ENCODE results near the gene TSPAN4.

DNA sequence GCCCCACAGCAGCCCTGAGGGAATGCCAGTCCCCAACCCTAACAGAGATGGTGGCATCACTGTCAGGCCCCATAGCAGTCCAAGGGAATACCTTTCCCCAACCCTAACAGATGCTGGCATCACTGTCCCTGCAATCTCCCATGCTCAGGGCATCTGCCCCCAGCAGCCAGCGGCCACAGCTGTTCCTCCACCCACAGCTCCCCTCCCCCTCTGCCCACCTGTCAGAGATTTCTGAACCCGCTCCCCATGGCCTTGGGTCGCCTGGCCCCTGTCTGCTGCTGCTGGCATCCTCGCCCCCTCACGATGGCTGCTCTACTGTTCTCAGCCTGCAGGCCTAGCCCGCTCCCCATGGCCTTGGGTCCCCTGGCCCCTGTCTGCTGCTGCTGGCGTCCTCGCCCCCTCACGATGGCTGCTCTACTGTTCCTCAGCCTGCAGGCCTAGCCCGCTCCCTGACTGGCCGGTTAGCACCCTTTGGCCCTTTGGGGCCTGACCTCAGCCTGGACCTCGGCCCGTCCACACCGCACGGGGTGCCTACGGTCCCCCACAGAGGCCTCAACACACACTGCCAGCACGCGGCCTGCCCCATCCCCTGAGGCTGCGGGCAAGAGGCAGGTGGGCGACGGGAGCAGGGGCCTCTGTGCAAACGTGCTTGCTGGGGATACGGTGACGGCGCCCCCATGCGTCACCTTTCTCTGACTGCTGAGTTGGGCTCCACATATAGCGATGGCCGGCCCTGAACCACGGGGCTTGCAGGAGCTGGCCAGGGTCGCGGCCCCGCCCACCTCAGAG is 47.2 kb downstream of the TSPAN4 start:
- TF ChIP-seq, protein P1, sequence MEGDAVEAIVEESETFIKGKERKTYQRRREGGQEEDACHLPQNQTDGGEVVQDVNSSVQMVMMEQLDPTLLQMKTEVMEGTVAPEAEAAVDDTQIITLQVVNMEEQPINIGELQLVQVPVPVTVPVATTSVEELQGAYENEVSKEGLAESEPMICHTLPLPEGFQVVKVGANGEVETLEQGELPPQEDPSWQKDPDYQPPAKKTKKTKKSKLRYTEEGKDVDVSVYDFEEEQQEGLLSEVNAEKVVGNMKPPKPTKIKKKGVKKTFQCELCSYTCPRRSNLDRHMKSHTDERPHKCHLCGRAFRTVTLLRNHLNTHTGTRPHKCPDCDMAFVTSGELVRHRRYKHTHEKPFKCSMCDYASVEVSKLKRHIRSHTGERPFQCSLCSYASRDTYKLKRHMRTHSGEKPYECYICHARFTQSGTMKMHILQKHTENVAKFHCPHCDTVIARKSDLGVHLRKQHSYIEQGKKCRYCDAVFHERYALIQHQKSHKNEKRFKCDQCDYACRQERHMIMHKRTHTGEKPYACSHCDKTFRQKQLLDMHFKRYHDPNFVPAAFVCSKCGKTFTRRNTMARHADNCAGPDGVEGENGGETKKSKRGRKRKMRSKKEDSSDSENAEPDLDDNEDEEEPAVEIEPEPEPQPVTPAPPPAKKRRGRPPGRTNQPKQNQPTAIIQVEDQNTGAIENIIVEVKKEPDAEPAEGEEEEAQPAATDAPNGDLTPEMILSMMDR (conservative IDR thresholded peaks at IDR 0.05; ENCODE audit: low read length): no peak
- TF ChIP-seq EZH2phosphoT487 (IDR thresholded peaks at IDR 0.05; ENCODE audit: borderline replicate concordance, low read depth, low read length): no peak

All from OCI-LY7 (cell line).